Eye (tissue), 1 donor: ENCODE results near the gene C3orf20.

ENCODE experiments used
- DNase-seq: peaks from one replicate; pipeline ENCODE4 v3.0.0-alpha.2; 2015

The C3orf20 gene

DNA sequence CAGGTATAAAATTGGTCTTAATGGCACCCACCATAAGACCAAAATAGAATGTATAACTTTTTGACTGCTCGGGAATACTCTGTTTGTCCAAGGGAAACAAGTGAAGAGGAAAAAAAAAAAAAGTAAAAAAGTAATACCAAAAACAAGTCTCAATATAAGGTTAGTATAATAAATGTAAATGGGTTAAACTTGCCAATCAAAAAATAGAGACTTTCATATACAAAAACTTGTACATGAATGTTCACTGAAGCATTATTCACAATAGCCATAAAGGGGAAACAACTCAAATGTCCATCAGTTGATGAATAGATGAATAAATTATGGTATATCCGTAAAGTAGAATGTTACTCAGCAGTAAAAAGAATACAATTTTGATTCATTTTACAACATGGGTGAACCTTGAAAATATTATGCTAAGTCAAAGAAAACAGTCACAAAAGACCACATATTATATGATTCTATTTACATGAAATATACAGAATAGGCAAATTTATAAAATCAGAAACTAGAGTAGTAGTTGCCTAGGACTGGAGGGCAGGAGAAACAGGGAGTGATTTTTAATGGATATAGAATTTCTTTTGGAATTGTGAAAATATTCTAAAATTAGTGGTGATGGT is 104.2 kb downstream of the C3orf20 start:
- no peak for DNase-seq

DNA sequence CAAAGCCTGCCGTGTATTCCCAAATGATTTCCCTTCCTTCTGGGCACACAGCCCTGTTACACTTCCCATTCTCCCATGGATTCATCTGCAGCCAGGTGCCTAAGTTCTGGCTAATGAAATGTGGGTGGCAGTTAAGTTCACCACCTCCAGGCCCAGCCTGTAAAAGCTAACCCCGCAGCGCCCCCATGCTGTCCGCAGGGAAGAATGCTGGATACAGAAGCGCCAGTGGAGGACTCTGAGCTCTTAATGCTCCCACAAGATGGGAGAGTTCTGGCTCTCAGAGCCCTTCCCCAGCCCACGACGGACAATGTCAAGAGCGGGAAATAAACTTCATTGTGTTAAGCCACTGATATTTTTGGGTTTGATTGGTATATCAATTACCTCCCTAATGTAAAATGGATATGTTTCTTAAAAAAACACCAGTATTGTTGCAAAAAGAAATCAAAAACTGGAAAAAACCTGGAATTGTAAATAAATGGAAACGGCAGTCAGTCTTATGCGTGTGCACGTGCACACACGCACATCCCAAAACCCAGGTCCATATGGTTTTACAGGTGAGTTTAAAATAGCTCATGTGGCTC is 106.1 kb downstream of the C3orf20 start:
- DNase-seq, result peak; percentile 29

DNA sequence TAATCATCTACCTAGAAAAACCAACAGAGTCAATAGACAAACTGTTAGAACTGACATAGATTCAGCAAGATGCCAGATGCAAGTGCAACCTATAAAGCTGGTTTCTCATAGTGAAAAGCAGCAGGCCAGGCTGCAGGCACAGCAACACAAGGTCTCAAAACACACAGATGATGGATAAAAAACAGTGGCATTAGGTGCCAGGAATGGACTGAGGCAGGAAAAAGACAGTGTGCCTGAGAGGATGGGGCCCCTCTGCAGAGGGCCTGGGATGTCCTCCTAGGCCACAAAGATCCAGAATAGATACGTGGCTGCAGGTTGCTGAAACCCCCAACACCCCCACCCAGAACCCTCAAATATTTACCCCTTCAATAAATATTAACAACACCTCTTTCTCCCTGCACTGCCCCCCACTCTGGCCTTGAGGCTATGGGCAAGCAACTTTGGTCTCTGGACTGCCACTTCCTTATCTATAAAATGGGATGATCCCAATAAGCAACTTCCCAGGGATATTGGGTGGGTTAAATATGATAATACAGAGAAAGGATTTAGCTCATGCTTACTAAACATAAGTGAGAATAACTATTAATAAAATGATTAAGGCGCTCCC is 108.6 kb downstream of the C3orf20 start:
- no peak for DNase-seq

DNA sequence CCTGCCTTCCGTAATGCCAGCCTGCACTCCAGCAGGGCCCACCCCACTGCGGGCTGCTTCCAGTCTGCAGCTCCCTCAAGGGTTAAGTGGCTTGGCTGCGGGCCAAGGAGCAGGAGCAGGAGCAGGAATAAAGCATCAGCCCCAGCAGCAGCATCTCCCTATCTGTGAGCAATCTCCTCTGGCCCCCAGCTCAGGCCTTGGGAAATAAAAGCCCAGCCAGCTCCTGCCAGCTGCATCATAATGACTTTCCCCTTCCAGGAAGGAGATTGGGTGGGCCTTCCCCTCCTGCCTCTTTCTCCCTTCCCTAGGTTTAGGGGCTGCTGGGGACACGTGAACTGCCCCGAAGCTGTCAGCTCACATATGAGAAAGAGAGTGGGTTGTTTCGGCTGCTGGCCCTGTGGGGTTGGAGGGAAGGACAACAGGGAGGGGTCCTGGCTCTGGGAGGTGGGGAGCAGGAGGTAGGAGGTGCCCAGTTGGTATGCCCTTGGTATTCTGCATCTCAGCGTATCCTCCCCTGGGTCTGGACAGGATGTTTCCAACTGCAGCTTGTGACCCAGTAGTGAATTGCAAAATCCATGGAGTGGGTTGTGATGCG is 109.2 kb downstream of the C3orf20 start:
- peak; percentile 49 for DNase-seq

DNA sequence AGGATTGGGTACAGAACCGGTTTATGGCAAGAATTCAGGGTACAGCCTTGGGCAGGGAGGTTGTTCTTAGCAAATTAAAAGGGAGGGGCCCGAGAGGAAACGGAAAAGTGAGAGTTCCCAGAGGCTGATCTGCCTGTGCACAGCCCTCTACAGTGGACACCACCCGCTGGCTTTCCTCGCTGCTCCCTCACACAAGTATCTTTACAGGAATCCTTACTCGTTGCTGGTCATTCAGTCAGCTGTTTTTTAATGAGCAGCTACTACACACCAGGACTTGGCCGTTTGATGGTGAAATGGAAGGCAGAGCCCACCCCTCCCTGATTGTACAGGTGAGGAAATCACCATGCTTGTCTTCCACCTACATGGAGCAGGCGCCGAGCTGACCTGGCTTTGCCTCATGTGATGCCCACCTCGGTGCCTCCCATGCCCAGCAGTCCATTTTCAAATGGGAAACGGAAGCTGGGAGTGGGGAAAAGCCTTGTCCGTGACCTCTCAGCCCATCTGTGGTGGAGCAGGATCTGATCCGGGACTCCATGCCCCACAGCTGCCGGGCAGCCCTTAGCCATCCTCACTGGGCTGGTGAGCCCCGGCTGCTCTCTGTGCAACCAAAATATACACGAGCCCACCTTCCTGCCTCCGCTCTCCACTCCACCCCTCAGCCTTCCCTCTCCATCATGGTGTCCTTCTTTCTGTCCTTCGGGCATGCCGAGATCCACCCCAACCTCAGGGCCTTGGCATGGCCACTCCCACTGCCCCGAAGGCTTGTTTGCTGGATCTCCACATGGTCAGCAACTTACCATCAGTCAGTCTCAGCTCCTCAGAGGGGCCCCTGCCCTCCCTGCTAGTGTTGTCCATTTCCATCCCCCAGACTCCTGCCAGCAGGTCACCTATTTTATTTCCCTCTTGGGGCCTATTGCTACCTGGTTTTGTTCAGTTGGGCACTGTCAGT is 110.5 kb downstream of the C3orf20 start:
- DNase-seq, result no peak

DNA sequence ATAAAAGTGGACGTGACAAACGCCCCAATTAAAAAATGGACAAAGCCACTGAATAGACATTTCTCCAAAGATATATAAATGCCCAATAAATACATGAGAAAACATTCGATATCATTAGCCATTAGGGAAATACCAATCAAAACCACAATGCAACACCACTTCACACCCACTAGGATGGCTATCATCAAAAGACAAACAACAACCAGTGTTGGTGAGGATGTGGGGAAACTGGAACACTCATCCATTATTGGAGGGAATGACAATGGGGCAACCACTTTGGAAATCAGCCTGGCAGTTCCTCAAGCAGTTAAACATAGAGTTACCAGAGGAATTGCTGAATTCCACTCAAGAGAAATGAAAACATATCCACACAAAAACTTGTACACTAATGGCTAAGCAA is 111.4 kb downstream of the C3orf20 start:
- DNase-seq, result no peak

DNA sequence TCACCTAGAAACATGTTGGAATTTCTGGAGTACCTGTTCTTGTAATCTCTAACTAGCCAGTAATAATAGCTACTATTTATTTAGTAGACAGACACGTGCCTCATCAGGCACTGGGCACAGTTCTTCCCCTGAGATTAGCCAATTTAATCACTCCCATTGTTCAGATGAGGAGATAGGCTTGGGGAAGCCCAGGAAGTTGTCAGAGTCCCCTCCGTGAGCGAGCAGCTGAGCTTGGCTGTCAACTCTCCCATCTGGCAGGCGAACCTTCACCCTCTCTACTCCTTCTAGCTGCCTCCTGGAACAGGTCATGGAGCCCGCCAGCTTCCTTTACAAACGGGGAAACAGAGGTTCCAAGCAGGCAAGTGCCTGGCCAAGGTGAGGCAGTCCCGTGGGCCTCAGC is 112.7 kb downstream of the C3orf20 start:
- no peak for DNase-seq

DNA sequence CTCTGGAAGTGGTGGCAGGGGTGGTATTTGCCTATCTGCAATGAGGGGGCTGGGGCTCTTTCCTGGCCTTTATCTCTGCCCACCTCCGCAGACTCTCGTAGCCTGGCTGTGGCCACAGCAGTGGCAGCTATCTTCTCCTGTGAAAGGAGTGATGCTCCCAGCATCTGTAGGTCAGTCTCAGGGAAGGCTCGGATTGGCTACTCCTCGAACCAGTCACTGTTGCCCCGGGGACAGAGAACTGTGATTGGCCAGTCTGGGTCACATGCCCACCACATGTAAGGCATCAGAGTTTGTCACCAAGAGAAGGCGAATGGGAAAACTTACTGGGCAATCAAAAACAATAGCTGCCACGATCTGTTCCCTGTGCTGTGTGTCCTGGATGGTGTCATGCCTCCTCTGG is 113.7 kb downstream of the C3orf20 start:
- no peak for DNase-seq

DNA sequence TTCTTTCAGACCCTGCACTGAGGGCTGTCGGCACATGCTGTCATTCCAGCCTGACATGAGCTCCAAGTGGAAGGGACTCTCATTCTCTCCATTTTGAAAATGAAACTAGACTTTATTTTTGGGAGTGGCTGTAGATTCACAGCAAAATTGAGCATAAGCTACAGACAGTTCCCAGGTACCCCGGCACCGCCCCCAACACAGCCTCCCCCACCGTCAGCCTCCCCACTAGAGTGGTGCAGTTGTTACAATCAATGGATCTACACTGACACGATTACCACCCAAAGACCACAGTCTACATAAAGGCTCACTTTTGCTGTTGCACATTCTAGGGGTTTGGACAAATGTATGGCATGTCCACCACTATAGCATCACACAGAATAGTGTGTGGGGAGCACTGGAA is 114.3 kb downstream of the C3orf20 start:
- no peak for DNase-seq

DNA sequence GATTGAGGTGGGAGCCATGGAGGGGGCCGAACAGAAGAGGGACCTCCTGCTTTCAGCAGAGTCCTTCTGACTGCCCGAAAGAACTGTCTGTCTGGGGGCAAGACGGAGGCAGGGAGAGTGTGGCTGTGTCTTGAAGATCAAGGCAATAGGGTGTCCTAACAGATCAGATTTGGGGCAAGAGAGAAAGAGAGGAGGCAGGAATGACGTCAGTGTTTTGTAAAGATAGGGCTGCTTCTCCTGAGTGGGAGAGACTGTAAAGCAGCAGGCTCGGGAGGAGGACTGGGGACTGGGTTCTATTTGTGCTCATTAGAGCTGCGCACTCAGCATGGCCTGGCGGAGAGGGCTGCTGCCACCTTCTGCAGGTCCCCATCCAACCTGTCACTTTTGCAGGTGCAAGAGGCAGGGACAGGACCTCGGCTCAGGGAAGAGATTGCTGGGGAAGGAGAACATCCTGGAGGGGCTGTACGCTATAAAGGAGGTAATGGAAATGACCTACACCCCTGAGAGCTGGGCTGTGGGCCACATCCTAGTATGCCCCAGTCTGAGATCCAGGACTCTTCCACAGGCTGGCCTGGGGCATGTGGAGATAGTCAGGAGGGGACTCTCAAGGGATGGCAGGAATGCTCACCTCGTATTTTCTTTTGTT is 114.8 kb downstream of the C3orf20 start:
- DNase-seq, result no peak

DNA sequence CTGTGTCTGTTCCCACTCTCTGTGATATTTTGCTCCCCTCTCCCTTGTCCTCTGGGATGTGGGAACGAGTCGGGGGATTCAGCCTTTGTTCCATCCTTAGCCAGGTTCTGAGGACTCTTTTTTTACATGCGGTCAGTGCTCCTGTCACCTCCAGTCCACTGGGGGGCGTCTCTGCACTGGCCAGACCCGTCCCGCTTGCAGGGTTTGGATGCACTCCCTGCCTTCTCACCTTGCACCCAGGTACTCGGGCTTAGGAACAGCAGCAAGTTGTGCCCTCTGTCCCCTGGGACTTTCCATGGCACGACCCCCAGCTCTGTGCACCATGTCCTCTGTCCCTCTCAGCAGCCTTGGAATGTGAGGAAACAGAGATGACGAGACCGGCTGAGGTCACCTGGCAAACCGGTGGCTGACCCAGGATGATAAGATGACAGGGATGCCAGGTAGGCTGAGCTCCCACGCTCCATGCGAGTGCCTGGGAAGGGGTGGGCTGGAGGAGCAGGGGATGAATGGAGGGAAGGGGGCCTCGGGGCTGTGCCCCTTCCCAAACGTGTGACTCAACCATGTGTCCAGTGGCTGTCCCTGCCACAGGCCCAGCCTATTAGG is 116.5 kb downstream of the C3orf20 start:
- DNase-seq, result peak; percentile 78

DNA sequence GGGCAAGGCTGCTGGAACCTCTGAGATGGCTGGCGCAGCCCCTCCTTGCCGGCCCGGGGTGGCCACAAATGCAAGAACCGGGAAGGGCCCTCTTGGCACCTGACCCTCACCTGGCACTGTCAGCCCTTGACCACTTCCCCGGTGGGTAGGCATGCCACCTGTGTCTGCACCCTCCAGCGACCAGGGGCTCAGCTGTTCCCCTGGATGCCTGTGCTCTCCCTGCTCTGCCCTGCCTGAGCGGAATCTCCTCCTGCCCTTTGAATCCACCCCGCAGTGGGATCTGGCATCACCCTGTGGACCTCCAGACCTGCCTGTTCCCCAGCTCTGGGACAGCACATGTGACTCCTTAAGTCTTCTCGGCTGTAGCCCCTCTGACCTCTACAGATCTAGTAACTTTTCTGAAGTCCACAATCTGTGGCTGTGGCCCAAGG is 117.8 kb downstream of the C3orf20 start:
- no peak for DNase-seq

DNA sequence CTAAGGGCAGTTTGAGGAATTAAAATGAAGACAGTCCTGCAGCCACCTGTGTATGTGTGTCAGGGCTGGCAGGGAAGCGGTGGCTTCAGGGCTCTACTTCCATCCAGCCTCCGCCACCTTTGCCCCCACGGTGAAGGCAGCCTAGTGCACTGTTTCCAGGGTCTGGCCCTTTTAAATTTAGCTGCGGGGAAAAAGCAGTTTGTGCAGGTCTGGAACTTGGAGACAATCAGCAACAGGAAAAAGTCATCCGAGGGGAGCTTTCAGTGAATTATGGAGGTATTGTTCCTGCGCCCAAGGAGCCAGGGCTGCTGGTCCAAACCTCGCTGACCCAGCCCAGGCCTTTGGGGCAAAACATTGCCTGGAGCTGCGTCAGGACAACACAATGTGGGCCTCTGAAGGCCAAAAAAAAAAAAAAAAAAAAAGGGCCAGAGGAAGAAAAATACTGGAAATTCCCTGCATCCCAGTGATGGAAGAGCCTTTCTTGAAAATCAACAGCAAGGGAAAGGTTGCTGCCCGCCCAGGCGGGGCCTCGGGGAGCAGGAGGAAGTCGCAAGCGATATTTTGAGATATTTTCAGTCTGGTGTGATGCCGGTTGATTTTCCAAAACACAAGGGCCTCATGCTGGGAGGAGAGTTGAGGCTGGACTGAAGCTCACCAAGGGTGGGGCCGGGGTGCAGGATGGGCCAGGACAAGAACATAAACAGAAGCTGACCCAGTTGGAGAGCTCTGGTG is 118.4 kb downstream of the C3orf20 start:
- DNase-seq, result no peak

DNA sequence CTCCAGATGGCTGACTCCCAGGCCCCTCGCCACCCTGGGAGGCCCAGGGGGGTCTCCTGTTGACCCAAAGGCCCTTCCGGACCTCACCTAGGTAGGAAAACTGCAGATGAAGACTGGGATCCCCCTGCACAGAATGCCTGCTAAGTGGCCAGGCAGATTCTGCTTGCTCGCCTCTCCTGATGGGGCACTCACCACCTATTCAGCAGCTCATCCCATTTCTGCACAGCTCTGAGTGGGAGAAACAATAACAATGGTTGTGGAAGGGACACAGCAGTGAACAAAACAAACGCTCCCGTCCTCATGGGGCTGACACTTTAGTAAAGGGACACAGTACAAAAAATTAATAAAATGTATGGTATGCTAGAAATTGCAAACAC is 118.9 kb downstream of the C3orf20 start:
- DNase-seq, result no peak

DNA sequence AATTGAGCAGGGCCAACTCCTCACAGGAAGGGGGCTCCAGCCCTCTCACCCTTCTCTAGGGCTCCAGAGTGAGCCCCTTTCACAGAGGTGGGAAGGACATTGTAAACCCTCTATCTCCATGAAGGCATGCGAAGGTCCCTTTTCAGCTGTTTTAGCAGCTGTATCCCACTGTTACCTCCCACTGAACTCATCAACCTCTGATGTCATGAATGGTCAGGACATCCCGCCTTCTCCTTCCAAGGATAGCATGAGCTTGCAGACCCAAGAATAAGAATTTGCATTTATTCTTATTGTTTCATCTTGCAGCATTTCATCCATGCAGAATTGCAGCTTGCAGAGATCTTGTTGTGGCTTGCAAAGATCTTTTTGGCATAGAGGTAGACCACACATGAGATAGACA is 119.5 kb downstream of the C3orf20 start:
- no peak for DNase-seq

DNA sequence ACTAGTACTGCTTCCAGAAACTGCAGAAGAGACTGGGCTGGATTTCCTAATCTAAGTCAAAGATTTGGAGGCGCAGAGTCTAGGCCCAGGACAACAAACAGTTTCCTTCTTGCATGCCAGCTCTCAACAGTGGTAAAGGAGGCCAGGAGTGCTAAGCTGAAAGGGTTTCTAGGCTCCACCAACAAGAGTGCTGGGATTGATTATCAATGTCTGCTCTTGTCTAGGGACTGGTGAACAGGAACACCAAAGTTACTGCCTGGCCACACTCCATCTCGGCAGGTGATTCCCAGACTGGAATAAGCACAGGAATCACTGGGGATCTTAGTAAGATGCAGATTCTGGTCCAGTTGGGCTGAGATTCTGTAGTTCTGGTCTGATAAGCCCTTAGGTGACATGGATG is 121.1 kb downstream of the C3orf20 start:
- DNase-seq, result no peak

DNA sequence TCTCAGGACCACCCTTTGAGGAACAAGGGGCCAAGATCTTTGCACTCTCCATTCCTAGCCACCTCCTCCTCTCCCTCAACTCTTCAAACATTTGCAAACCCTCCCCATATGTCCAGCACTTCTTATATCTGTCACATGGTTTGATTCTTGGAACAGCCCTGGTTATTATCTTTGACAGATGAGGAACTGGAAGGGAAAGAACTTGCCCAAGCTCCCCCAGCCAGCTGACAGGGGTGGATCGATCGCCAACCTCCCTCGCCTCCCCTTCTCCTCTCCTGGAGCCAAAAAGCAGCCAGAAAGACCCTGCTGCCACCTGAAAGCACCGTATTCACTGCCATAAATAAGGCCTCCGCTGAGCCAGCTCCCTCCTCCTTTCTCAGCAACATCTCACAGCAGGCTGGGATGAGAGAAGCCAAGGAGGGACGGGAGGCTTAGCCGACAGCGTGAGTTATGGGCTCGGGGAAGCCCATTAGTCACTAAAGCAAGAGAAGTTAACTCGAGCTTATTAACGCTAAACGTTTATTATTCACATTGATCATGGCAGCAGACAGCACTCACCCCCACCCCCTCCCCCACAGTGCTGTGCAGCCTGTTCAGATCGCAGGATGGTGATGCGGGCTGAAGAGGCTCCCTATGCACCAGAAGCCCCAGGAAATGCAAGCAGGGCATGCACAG is 121.6 kb downstream of the C3orf20 start:
- DNase-seq, result no peak

DNA sequence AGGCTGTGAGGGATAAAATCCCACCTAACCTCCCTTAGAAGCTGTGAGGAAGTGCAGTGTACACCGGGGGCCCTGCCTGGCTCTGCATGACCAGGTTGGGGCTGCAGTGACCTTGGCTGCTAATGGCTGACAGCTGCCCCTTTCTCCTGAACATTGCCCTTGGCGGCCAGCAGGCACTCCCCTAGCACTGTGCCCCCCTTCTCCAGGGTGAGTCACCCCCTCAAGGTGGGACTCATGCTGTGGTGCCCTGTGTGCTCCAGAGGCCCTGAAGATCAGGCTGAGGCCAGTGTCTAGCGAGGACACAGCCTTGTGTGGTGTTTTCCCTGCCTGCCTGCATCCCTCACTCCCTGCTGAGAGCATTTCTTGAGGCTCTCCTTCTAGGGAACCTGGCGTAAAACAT is 122.8 kb downstream of the C3orf20 start:
- DNase-seq, result no peak

DNA sequence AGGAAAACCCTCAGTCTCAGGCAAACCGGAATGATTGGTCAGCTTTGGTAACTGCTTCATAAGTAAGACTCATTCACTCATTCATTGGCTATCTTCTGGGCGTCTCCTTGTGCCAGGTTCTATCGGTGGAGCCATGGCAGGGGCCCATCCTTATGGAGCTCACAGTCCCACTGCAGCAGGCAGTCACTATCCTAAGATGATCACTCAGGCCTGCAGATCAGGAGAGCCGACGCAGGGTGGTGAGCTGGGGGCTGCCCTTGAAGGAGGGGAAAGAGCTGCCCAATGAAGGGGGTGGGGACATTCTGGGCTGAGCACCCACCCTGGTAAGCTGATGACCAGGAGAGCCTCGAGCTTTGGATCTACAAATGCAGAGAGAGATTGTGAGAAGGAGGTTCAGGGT is 123.3 kb downstream of the C3orf20 start:
- DNase-seq, result no peak

DNA sequence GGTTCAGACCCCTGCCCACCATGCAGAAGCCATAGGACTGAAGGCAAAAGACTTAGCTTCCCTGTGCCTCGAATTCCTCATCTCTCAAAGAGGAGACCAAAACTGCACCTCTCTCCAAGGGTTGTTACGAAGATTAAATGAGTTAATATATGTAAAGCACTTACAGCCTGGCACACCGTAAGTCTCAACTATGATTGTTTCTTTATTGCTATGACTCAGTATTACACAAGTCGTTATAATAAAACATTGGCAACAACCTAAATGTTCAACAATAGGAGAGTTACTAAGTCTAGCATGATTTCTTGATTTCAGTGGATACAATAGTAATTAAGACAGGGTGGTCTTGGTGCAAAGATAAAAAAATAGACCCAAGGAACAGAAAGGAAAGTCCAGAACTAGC is 124.2 kb downstream of the C3orf20 start:
- no peak for DNase-seq

DNA sequence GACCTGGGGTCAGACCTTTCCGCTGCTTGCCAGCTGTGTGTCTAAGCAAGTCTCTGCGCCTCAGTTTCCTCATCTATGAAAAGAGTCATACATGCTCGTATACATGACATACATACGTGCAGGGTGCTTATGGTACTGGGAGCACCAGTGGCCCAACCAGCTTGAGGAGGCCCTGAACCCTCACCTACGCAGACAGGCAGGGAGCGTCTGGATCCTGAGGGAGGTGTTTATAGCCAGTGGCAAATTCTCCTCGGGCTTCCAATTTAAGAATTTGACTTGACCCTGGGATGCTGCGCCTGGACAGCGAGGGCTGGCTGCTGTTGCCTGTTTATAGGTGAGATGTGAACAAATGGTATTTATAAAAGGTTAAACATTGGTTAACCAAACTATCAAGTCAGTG is 126.1 kb downstream of the C3orf20 start:
- DNase-seq, result no peak
